Subcutaneous abdominal adipose tissue (tissue), 5 donors: ENCODE measurements around the gene PHTF1.

Source experiments
- H3K27ac ChIP-seq: one replicate; pipeline ENCODE4 v1.7.0; 2013; ENCODE audit warnings: low read depth, mild to moderate bottlenecking, inconsistent platforms, low read length, moderate library complexity
- H3K27me3 ChIP-seq, 5 donors: one replicate each; pipeline ENCODE4 v1.7.0; 2013; ENCODE audit warnings: low read length in 5 of 5, inconsistent platforms in 1 of 5; ENCODE audit not compliant: control insufficient read depth in 5 of 5, insufficient read depth in 4 of 5
- H3K36me3 ChIP-seq, 5 donors: one replicate each; pipeline ENCODE4 v1.7.0; 2013; ENCODE audit warnings: low read length in 5 of 5; ENCODE audit not compliant: control insufficient read depth in 5 of 5, insufficient read depth in 5 of 5
- H3K4me1 ChIP-seq, 5 donors: one replicate each; pipeline ENCODE4 v1.7.0; 2013; ENCODE audit warnings: low read length in 5 of 5, mild to moderate bottlenecking in 3 of 5, moderate library complexity in 1 of 5; ENCODE audit not compliant: control insufficient read depth in 5 of 5, insufficient read depth in 5 of 5
- H3K4me3 ChIP-seq, 5 donors: one replicate each; pipeline ENCODE4 v1.7.0; 2013; ENCODE audit warnings: low read length in 5 of 5, low read depth in 1 of 5
- H3K9ac ChIP-seq, 5 donors: one replicate each; pipeline ENCODE4 v1.7.0; 2013; ENCODE audit warnings: low read length in 5 of 5, mild to moderate bottlenecking in 4 of 5, moderate library complexity in 3 of 5
- H3K9me3 ChIP-seq, 5 donors: one replicate each; pipeline ENCODE4 v1.7.0; 2013; ENCODE audit warnings: low read length in 5 of 5; ENCODE audit not compliant: control insufficient read depth in 5 of 5
- donor health status: healthy.
- donor health status: healthy.
- donor health status: healthy.
- donor health status: healthy.
- donor health status: healthy.

PHTF1 gene

GRCh38 chr1:113792986-113793385 lies 33.7 kb upstream of the PHTF1 start:
- peaks cover 13 to 23% (median 20%) of the 10 kb centered on the region in 5 donors for H3K36me3 ChIP-seq
- H3K4me3 ChIP-seq: no peak overlapping the region
- no peaks in the 10 kb centered on the region for H3K9me3 ChIP-seq
- H3K9ac ChIP-seq: no peak overlapping the region
- no peak overlapping the region for H3K27ac ChIP-seq
- H3K4me1 ChIP-seq: peaks cover 0 to 3% (median 0%) of the 10 kb centered on the region in 5 donors
- no peaks in the 10 kb centered on the region for H3K27me3 ChIP-seq

- Histone ChIP-seq H3K4me3 (no peak overlapping the region), H3K27ac (no peak overlapping the region), H3K9ac (no peak overlapping the region), H3K36me3 (peaks cover 9 to 20% (median 17%) of the 10 kb centered on the region in 5 donors), H3K9me3 (no peaks in the 10 kb centered on the region), H3K27me3 (no peaks in the 10 kb centered on the region), H3K4me1 (peaks cover 0 to 3% (median 0%) of the 10 kb centered on the region in 5 donors)
Measured at GRCh38 chr1:113792471-113792870, 33.2 kb upstream of the PHTF1 start.

DNA sequence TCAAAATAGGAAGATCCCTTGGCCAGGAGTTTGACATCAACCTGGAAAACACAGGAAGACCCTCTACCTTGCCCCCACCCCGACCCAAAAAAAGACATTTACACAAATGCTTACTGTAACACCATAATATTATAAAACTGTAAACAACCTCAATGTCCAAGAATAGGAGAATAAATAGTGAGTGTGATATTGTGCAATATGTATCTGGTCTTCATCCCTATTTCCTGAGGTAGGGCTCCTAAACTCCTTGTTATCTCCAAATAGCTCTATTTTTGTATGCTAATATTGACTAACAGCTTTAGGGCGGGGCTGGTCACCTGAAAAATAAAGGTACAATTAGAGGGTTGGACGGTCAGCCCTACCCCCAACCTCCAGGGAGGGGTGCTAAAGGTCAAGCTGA lies 29.5 kb upstream of the PHTF1 start:
- Histone ChIP-seq H3K27ac (no peak overlapping the region), H3K4me3 (no peak overlapping the region), H3K9ac (no peak overlapping the region), H3K4me1 (peaks cover 0 to 9% (median 4%) of the 10 kb centered on the region in 5 donors), H3K27me3 (no peaks in the 10 kb centered on the region), H3K9me3 (no peaks in the 10 kb centered on the region), H3K36me3 (peaks cover 0 to 5% (median 0%) of the 10 kb centered on the region in 5 donors)

DNA sequence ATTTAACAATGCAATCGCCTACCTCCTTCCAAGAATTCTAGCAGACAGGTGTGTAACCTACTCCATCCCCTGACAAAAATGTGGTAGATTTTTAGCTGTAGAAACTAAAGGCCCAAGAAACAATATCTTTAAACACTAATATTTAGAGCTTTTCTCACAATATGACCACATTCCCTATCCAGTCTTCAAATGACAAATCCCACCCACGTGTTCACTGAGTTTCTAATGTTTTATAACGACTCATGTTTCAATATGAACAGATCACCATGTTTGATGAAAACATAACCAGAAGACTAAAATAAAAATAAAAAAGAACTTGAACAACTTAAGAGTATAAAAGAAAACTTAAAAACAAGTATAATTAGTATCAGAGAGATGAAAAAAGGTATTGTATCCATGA lies 28.4 kb upstream of the PHTF1 start:
- H3K27me3 ChIP-seq: no peaks in the 10 kb centered on the region
- no peak overlapping the region for H3K27ac ChIP-seq
- no peaks in the 10 kb centered on the region for H3K9me3 ChIP-seq
- H3K4me3 ChIP-seq: no peak overlapping the region
- peaks cover 0 to 5% (median 0%) of the 10 kb centered on the region in 5 donors for H3K36me3 ChIP-seq
- H3K4me1 ChIP-seq: peaks cover 3 to 19% (median 15%) of the 10 kb centered on the region in 5 donors
- H3K9ac ChIP-seq: no peak overlapping the region

- H3K27me3 ChIP-seq: no peaks in the 10 kb centered on the region
- no peak overlapping the region for H3K27ac ChIP-seq
- peaks cover 3 to 25% (median 24%) of the 10 kb centered on the region in 5 donors for H3K4me1 ChIP-seq
- H3K4me3 ChIP-seq: no peak overlapping the region
- H3K9me3 ChIP-seq: no peaks in the 10 kb centered on the region
- no peak overlapping the region for H3K9ac ChIP-seq
- H3K36me3 ChIP-seq: peaks cover 0 to 5% (median 0%) of the 10 kb centered on the region in 5 donors
Measured at GRCh38 chr1:113786069-113786468, 26.8 kb upstream of the PHTF1 start.

DNA sequence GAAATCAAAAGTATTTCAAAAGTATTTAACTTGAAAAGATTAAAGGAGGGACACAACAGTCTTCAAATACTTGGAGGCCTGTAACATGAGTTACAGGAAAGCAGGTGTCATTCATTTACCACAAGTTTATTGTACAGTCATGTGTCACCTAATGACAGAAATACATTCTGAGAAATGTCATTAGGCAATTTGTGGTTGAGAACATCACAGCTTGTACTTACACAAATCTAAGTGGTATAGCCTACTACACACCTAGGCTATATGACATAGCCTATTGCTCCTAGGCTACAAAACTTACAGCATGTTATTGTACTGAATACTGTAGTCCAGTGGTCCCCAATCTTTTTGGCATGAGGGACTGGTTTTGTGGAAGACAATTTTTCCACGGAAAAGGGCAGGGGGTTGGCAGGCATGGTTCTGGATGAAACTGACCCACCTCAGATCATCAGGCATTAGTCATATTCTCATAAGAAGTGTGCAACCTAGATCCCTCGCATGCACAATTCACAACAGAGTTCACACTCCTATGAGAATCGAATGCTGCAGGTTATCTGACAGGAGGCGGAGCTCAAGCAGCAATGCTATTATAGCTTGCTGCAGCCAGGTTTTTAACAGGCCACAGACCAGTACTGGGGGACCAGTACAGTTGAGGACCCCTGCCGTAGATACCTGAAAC lies 25.0 kb upstream of the PHTF1 start:
- Histone ChIP-seq H3K9me3 (no peaks in the 10 kb centered on the region), H3K9ac (no peak overlapping the region), H3K4me3 (no peak overlapping the region), H3K27me3 (no peaks in the 10 kb centered on the region), H3K36me3 (peaks cover 0 to 1% (median 0%) of the 10 kb centered on the region in 5 donors), H3K4me1 (peaks cover 3 to 28% (median 24%) of the 10 kb centered on the region in 5 donors), H3K27ac (peak overlapping the region; percentile 51)

- Histone ChIP-seq H3K4me3 (no peak overlapping the region), H3K9me3 (no peaks in the 10 kb centered on the region), H3K9ac (peak overlapping the region in 2 of 5 donors; percentile 11 to 24), H3K27ac (peak overlapping the region; percentile 51), H3K27me3 (no peaks in the 10 kb centered on the region), H3K4me1 (peaks cover 3 to 28% (median 24%) of the 10 kb centered on the region in 5 donors), H3K36me3 (no peaks in the 10 kb centered on the region)
Measured at GRCh38 chr1:113783254-113784103, 24.2 kb upstream of the PHTF1 start.

- H3K9ac ChIP-seq: no peak overlapping the region
- H3K27me3 ChIP-seq: no peaks in the 10 kb centered on the region
- peaks cover 3 to 28% (median 24%) of the 10 kb centered on the region in 5 donors for H3K4me1 ChIP-seq
- H3K4me3 ChIP-seq: no peak overlapping the region
- H3K27ac ChIP-seq: peak overlapping the region; percentile 51
- H3K36me3 ChIP-seq: no peaks in the 10 kb centered on the region
- no peaks in the 10 kb centered on the region for H3K9me3 ChIP-seq
Measured at GRCh38 chr1:113782406-113782805, 23.1 kb upstream of the PHTF1 start.

GRCh38 chr1:113780374-113781146 lies 21.3 kb upstream of the PHTF1 start:
- no peak overlapping the region for H3K4me3 ChIP-seq
- H3K4me1 ChIP-seq: peaks cover 3 to 28% (median 24%) of the 10 kb centered on the region in 5 donors
- no peak overlapping the region for H3K27ac ChIP-seq
- peaks cover 6 to 15% (median 8%) of the 10 kb centered on the region in 5 donors for H3K36me3 ChIP-seq
- H3K27me3 ChIP-seq: no peaks in the 10 kb centered on the region
- no peaks in the 10 kb centered on the region for H3K9me3 ChIP-seq
- H3K9ac ChIP-seq: no peak overlapping the region
